H1 (cell line): Measurements from ENCODE around the gene KMT2E. TPM values are rescaled to one million over a fixed set of nuclear protein-coding genes. Genes with fewer than 3 reads are reported as not detected.

ENCODE experiments used
- ATF2 ChIP-seq: IDR thresholded peaks from 2 replicates; pipeline ENCODE4 v1.6.1; 2012; ENCODE audit warnings: low read length, inconsistent platforms
- CBX8 ChIP-seq: fragments of 300-800, 300-1000 bp; sonication (generic); IDR thresholded peaks from 2 replicates; pipeline ENCODE4 v1.7.1; 2016; ENCODE audit warnings: low read depth, low read length, borderline replicate concordance
- EGR1 ChIP-seq: IDR thresholded peaks from 2 replicates; pipeline ENCODE4 v1.6.1; 2011; ENCODE audit warnings: low read depth, low read length, borderline replicate concordance
- HDAC6 ChIP-seq: IDR thresholded peaks from one replicate; pipeline ENCODE4 v1.7.1; 2012; ENCODE audit warnings: low read depth, mild to moderate bottlenecking, inconsistent platforms, low read length, moderate library complexity
- TBP ChIP-seq: IDR thresholded peaks from 2 replicates; pipeline ENCODE4 v1.6.1; 2011; ENCODE audit warnings: low read depth, low read length, improper control_type of control experiment
- TCF12 ChIP-seq: IDR thresholded peaks from 2 replicates; pipeline ENCODE4 v1.6.1; 2011; ENCODE audit warnings: low read depth, mild to moderate bottlenecking, low read length
- TEAD4 ChIP-seq: IDR thresholded peaks from 2 replicates; pipeline ENCODE4 v1.6.1; 2012; ENCODE audit warnings: low read depth, low read length, inconsistent platforms, mixed read lengths
- USF2 ChIP-seq: IDR thresholded peaks from 2 replicates; pipeline ENCODE4 v1.6.1; 2011; ENCODE audit warnings: low read length, improper control_type of control experiment
- polyA plus RNA-seq, 7 experiments: library from polyadenylated mRNA; depleted of rRNA in 3 of 7; stranded (reverse) in 5 of 7; unstranded in 2 of 7; fragments of >200 nt in 5 of 7; fragments of 200-250 nt in 2 of 7; gene quantifications; 1 replicate in 5 of 7; 2 replicates in 1 of 7; 4 replicates in 1 of 7; pipeline versions ENCODE4 v1.2.1 to v1.2.3, GENCODE V29; 2011 to 2013; ENCODE audit warnings: missing spikeins in 2 of 7, mixed read lengths in 2 of 7
- total RNA-seq: library from RNA; stranded (reverse); fragmentation: NEBNext Ultra II Directional; extraction: Animal tissue kit (Norgen Biotek cat#: 25700); gene quantifications from 2 replicates; pipeline ENCODE4 v1.2.1, GENCODE V29; 2021

The KMT2E gene
- total and polyA plus RNA-seq, 2 of the 8 experiments (the other 6 are each of a cell fraction or from before 2014, with no cell fraction given) = 10.9 to 45.0 TPM

DNA sequence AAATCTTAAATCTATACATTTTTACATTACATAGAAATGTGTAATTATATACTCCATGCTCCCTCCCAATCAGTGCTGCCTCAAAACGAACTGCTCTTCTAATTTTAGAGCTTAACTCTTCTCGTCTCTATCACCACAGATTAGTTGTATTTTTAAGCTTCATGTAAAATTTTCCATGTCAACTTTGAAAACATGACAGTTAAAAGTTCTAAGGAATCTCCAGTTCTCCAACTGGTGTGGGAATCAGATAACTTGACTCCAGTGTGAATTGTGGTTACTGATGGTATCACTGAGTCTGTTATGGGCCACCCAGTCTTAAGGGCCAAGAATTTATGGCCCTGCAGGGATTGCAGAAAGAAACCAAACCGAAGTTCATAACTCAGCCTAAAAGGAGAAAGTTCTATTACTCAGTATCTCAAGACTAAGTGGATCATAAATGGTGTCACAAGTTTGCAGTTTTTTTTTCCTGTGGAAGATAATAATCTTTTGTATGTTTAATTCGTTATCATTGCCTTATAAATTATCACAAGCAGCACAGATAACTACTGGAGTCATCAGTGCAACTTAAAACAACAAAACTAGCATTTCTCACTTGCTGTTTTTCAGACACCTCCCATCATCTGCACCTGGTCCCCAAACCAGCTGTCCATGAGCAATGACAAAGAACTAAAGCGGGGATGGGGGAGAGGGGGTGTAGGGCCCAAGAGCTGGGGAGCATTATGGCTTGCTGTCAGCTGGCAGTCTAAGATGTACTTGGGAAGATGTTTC lies 31.5 kb upstream of the KMT2E start (continued):
- TF ChIP-seq HDAC6 = no peak
- TF ChIP-seq USF2 = no peak
- no peak for TF ChIP-seq CBX8
- TF ChIP-seq EGR1 = no peak
- no peak for TF ChIP-seq TBP
- TF ChIP-seq TCF12 = no peak
- no peak for TF ChIP-seq ATF2
- no peak for TF ChIP-seq TEAD4
